Suprapubic skin (tissue), 4 donors: Measurements from ENCODE around the gene UGT1A6. TPM values are rescaled to one million over a fixed set of nuclear protein-coding genes. Genes with fewer than 3 reads are reported as not detected.
"Not testable (repeated sequence)": the region's sequence is repeated elsewhere in the genome, so short reads cannot be mapped to it uniquely, and the experiment has no call there.

ENCODE experiments used
- DNase-seq, 2 donors: peaks; one replicate each; pipeline ENCODE4 v3.0.0-alpha.2; 2019; ENCODE audit warnings: low spot score in 2 of 2
- H3K27ac ChIP-seq: fragments of 200-600 bp; sonication (generic); one replicate; pipeline ENCODE4 v1.5.1; 2019
- H3K27me3 ChIP-seq: fragments of 200-600 bp; sonication (generic); one replicate; pipeline ENCODE4 v1.5.1; 2019
- H3K36me3 ChIP-seq: fragments of 200-600 bp; sonication (generic); one replicate; pipeline ENCODE4 v1.5.1; 2019
- H3K4me1 ChIP-seq: fragments of 200-600 bp; sonication (generic); one replicate; pipeline ENCODE4 v1.5.1; 2019
- H3K4me3 ChIP-seq: fragments of 200-600 bp; sonication (generic); one replicate; pipeline ENCODE4 v1.5.1; 2019; ENCODE audit warnings: mild to moderate bottlenecking
- H3K9me3 ChIP-seq: fragments of 200-600 bp; sonication (generic); one replicate; pipeline ENCODE4 v1.5.1; 2019
- EP300 ChIP-seq: sonication (generic); formaldehyde crosslinking; IDR thresholded peaks from one replicate; pipeline ENCODE4 v1.6.1; 2017; ENCODE audit warnings: antibody characterized with exemption
- POLR2A ChIP-seq, 2 donors: fragments of 450-650 bp; IDR thresholded peaks; one replicate each; pipeline ENCODE4 v1.6.1; 2017; ENCODE audit warnings: antibody characterized with exemption in 2 of 2, mild to moderate bottlenecking in 2 of 2, moderate library complexity in 2 of 2
- POLR2AphosphoS5 ChIP-seq, 3 donors: sonication (generic); formaldehyde crosslinking; IDR thresholded peaks; one replicate each; pipeline ENCODE4 v1.6.1; 2017; ENCODE audit warnings: antibody characterized with exemption in 3 of 3
- WGBS: methylation state at CpG from one replicate; pipeline ENCODE4 v1.1.5; 2018; 5-methylcytosine and 5-hydroxymethylcytosine counted together
- total RNA-seq, 4 donors: library from RNA; depleted of rRNA; stranded (reverse); fragments of >200 nt; gene quantifications; one replicate each; pipeline ENCODE4 v1.1.0, GENCODE V29; 2016
- TF ChIP-seq, protein P1 (sequence below), 2 donors: fragments of 200-600 bp in 1 of 2; fragments of 450-650 bp in 1 of 2; sonication (generic) in 1 of 2; IDR thresholded peaks; one replicate each; pipeline ENCODE4 v1.5.1; 2016 to 2019; ENCODE audit warnings: antibody characterized with exemption in 2 of 2, mild to moderate bottlenecking in 1 of 2, moderate library complexity in 1 of 2

Gene UGT1A6
- total RNA-seq, 4 donors from 2014 or later, result 7.4 to 26.3 (median 19.5) TPM

DNA sequence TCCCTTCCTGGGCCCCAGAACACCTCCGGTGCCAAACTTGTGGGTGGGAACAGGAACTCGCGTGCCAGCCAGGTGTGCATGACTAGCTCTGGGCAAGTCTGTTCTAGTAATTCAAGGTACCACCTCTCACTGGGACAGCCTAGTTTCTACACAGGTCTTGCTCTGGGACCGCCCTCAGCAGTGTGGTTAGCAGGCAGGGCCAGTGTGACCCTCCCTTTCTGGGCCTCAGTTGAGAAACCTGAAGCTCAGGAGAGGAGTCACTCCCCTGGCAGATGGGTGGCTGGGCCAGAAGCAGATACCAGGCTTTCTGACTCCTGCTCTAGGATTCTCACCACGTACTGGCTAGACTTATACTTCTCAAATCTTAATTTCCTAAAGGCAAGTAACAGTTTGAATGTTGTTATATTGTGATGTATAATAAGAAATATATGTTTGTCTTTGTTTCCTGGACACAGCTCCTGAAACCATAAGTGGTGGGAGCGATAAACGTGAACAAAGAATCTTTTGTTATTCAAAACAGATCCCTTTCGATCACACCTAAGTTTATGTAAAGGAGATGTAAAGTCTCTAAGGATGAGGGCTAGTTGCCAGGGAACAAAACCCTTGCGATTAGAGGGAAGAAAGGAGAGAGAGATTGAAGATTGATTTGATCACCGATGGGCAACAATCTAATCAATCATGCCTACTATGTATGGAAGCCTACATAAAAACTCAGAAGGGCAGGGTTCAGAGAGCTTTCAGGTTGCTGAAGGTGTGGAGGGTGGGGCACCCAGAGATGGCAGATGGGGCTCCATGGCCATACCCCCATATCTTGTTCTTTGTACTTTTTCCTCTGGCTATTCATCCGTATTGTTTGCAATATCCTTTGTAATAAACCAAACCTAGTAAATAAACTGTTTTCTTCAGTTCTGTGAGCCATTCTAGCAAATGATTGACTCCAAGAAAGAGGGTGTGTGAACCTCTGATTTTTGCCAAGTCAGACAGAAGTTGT is 952 bp upstream of the UGT1A6 start:
- H3K27ac ChIP-seq, result peak overlapping the region; percentile 59
- 67% methylated on average over 11 of the region's 11 CpGs for WGBS
- TF ChIP-seq POLR2AphosphoS5 (IDR thresholded peaks at IDR 0.05) (peak in 1 of 3 donors; percentile 8), POLR2A (IDR thresholded peaks at IDR 0.05) (no peak)
- no peaks in the 10 kb centered on the region for H3K36me3 ChIP-seq
- H3K9me3 ChIP-seq, result no peaks in the 10 kb centered on the region
- peaks cover 8% of the 10 kb centered on the region for H3K4me1 ChIP-seq
- peak in 1 of 2 donors; percentile 61 for DNase-seq
- H3K27me3 ChIP-seq, result peaks cover 2% of the 10 kb centered on the region
- H3K4me3 ChIP-seq, result peak overlapping the region; percentile 20

DNA sequence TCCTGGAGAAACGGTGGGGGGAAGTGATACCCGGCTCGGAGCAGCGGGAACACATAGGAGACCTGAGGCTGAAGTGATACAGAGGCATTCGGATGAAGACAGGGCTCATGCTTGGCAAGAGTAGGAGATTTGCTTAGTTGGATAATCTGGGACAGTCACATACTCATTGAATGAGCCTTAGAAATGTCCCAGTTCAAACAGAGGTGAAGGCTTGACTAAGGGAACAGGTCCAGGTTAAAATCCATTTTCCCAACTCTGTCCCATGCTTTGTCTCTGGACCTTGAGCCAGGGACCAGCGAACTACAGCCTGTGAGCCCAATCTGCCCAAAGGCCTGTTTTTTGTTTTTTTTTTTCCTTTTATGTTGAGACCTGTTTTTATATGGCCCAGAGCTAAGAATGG is 1.3 kb downstream of the UGT1A6 start:
- Histone ChIP-seq H3K9me3 (no peaks in the 10 kb centered on the region), H3K27me3 (no peaks in the 10 kb centered on the region), H3K4me1 (peaks cover 12% of the 10 kb centered on the region), H3K27ac (no peak overlapping the region), H3K36me3 (no peaks in the 10 kb centered on the region), H3K4me3 (no peak overlapping the region)
- no peak for TF ChIP-seq POLR2A (IDR thresholded peaks at IDR 0.05)
- TF ChIP-seq POLR2AphosphoS5 (IDR thresholded peaks at IDR 0.05), result no peak
- TF ChIP-seq EP300, result no peak
- TF ChIP-seq, protein P1, sequence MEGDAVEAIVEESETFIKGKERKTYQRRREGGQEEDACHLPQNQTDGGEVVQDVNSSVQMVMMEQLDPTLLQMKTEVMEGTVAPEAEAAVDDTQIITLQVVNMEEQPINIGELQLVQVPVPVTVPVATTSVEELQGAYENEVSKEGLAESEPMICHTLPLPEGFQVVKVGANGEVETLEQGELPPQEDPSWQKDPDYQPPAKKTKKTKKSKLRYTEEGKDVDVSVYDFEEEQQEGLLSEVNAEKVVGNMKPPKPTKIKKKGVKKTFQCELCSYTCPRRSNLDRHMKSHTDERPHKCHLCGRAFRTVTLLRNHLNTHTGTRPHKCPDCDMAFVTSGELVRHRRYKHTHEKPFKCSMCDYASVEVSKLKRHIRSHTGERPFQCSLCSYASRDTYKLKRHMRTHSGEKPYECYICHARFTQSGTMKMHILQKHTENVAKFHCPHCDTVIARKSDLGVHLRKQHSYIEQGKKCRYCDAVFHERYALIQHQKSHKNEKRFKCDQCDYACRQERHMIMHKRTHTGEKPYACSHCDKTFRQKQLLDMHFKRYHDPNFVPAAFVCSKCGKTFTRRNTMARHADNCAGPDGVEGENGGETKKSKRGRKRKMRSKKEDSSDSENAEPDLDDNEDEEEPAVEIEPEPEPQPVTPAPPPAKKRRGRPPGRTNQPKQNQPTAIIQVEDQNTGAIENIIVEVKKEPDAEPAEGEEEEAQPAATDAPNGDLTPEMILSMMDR (IDR thresholded peaks at IDR 0.05), result no peak
- no peak for DNase-seq
- 76% methylated on average over 6 of the region's 6 CpGs for WGBS

DNA sequence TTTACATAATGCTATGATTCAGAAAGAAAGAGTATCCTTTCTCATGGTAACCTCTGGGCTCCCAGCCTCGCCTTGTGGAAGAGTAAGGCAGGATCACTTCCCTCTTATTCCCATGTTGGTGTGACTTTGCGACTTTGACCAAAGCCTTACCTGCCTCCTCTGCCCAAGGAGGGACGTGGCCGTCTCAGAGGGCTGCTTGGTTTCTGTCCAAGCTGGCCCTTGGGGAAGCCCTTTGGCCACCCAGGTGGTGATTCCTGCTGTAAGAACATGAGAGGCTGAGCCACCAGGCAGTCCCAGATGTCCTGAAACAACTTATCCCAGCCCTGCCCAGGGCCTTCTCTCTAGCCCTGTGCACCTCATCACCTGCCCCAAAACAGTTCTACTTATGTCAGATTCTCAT is 6.0 kb downstream of the UGT1A6 start:
- 83% methylated on average over 2 of the region's 4 CpGs for WGBS

GRCh38 chr2:233699424-233700027 is 6.8 kb downstream of the UGT1A6 start:
- Histone ChIP-seq H3K27ac (no peak overlapping the region), H3K4me1 (peaks cover 15% of the 10 kb centered on the region), H3K4me3 (no peak overlapping the region), H3K9me3 (no peaks in the 10 kb centered on the region), H3K36me3 (no peaks in the 10 kb centered on the region), H3K27me3 (no peaks in the 10 kb centered on the region)
- DNase-seq, result no peak
- 87% methylated on average over 8 of the region's 8 CpGs for WGBS
- TF ChIP-seq, protein P1 (IDR thresholded peaks at IDR 0.05), result no peak
- no peak for TF ChIP-seq POLR2A (IDR thresholded peaks at IDR 0.05)
- TF ChIP-seq EP300, result no peak
- TF ChIP-seq POLR2AphosphoS5 (IDR thresholded peaks at IDR 0.05), result no peak

More for the DNA sequence above, 6.0 kb downstream of the UGT1A6 start:
- TF ChIP-seq, protein P1 (IDR thresholded peaks at IDR 0.05), result no peak
- no peak for TF ChIP-seq POLR2A (IDR thresholded peaks at IDR 0.05)
- no peak for TF ChIP-seq EP300
- no peak for TF ChIP-seq POLR2AphosphoS5 (IDR thresholded peaks at IDR 0.05)
- H3K9me3 ChIP-seq, result no peaks in the 10 kb centered on the region
- no peaks in the 10 kb centered on the region for H3K36me3 ChIP-seq
- H3K4me3 ChIP-seq, result no peak overlapping the region
- H3K4me1 ChIP-seq, result peaks cover 15% of the 10 kb centered on the region
- H3K27ac ChIP-seq, result no peak overlapping the region
- DNase-seq, result no peak
- H3K27me3 ChIP-seq, result no peaks in the 10 kb centered on the region

DNA sequence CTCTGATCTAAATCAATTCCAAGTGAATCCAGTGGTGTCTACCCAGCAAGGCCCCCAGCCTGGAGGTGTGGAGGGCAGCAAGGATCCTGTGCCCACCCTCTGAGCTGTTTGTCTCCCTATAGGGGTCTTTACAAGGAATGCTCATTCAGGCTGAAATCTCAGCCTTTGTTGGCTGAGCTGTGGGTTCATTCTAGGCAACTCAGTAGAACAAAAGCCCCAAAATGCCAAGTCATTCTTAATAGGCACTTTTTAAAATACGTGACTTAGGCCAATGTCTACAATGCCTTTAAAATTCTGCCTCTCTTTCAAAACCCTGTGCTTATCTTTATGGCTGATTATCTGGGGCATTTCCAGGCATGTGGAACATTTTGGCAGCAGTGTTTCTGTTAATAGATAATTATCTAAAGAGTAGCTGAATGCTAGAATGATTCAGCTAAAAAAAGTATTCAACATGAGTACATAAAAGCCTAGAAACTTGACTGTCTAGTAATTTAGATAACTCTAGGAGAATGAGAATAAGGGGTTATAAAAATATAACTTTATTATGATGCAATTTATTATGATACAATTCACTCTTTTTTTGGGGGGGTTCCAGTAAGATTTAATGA is 7.4 kb downstream of the UGT1A6 start:
- Histone ChIP-seq H3K27ac (no peak overlapping the region), H3K4me1 (peaks cover 15% of the 10 kb centered on the region), H3K4me3 (no peak overlapping the region), H3K27me3 (no peaks in the 10 kb centered on the region), H3K36me3 (no peaks in the 10 kb centered on the region), H3K9me3 (no peaks in the 10 kb centered on the region)
- WGBS, result 29% methylated on average over 1 of the region's 1 CpG
- no peak for DNase-seq
- no peak for TF ChIP-seq POLR2AphosphoS5 (IDR thresholded peaks at IDR 0.05)
- no peak for TF ChIP-seq EP300
- TF ChIP-seq, protein P1 (IDR thresholded peaks at IDR 0.05), result no peak
- TF ChIP-seq POLR2A (IDR thresholded peaks at IDR 0.05), result no peak

DNA sequence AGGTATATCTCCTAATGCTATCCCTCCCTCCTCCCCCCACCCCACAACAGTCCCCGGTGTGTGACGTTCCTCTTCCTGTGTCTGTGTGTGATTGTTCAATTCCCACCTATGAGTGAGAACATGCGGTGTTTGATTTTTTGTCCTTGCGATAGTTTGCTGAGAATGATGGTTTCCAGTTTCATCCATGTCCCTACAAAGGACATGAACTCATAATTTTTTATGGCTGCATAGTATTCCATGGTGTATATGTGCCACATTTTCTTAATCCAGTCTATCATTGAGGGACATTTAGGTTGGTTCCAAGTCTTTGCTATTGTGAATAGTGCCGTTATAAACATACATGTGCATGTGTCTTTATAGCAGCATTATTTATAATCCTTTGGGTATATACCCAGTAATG is 8.2 kb downstream of the UGT1A6 start:
- H3K36me3 ChIP-seq, H3K27ac ChIP-seq, H3K4me3 ChIP-seq, DNase-seq, H3K27me3 ChIP-seq, H3K9me3 ChIP-seq: not testable (repeated sequence)
- WGBS, result 89% methylated on average over 5 of the region's 5 CpGs
- peaks cover 20% of the 10 kb centered on the region for H3K4me1 ChIP-seq
